AG08395 (cell line): ENCODE measurements around the gene CSF1R.
"Not testable (repeated sequence)": the region's sequence is repeated elsewhere in the genome, so short reads cannot be mapped to it uniquely, and the experiment has no call there.

Source experiments
- DNase-seq: peaks from one replicate; pipeline ENCODE4 v3.0.0; 2012; ENCODE audit warnings: mixed read lengths, low spot score

The CSF1R gene

DNA sequence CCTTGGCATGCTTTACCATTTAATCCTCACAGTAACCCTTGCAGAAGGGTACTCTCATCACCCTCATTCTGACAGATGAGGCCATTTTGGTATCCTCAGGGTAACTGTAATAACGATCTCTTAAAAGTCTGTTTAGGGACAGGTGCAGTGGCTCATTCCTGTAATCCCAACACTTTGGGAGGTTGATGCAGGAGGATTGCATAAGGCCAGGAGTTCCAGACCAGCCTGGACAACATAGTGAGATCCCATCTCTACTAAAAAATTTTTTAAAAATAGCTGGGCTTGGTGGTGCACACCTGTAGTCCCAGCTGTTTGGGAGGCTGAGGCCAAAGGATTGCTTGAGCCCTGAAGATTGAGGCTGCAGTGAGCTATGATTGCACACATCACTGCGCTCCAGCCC is 31.8 kb downstream of the CSF1R start:
- no peak for DNase-seq

DNA sequence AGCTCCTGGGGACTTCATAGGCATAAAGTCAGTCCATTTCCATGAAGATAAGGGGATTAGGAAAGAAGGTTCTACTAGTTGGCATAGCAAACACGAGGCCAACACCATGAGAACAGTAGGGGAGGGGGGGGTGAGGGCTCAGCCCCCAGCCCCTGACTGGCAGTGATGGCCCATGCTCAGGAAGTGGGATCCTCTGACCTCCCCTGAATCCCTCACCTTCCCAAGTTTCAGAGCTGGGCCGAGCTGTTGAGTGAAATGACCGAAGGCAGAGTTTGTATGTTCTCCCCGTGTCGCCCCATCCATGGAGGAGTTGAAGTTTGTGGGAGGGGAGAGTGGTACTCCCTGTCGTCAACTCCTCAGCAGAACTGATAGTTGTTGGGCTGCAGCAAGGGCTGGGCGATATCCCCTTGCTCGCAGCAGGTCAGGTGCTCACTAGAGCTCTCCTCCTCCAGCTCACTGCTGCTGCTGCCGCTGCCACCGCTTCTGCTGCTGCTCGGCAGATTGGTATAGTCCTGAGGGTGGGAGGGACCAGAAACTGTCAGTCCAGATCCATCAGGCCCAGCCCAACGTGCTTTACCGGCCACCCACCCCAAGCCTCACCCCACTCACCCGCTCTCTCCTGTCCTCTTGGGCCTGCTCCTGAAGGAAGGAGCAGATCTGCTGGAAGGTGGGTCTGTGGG is 32.5 kb downstream of the CSF1R start:
- DNase-seq = no peak

DNA sequence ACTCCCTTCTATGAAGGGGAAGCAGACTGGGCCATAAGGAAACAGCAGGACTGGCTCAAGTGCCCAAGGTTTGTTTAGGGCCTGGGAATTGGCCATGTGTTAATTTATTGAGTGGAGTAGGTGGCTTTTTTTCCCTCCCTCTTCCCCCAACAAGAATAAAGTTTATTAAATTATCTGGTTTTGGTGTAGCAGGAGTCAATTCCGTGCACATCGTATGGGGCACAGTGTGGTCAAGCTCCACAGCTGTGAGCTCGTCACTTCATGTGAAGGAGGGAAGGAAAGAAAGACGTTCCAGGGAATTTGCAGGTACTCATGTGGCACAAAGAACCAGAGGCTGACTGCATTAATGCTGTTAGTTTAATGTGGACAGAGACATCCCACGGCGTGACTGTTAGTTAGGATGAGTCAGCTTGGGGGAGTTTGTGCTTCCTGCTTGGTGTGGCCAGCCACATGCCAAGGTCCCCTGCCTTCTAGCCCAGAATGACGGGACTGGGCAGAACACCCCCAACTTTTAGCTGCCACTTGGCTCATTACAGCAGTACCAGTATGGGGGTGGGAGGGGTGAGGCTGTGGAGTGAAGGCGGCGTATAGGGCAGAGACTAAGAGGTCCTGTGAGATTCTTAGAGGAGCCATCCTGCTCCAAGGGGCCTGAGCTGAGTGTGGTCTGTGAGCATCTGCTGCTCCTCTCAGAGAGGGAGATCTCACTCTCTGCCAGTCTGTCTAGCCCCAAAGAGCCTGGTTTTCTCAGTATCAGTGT is 33.2 kb downstream of the CSF1R start:
- peak; percentile 71 for DNase-seq

DNA sequence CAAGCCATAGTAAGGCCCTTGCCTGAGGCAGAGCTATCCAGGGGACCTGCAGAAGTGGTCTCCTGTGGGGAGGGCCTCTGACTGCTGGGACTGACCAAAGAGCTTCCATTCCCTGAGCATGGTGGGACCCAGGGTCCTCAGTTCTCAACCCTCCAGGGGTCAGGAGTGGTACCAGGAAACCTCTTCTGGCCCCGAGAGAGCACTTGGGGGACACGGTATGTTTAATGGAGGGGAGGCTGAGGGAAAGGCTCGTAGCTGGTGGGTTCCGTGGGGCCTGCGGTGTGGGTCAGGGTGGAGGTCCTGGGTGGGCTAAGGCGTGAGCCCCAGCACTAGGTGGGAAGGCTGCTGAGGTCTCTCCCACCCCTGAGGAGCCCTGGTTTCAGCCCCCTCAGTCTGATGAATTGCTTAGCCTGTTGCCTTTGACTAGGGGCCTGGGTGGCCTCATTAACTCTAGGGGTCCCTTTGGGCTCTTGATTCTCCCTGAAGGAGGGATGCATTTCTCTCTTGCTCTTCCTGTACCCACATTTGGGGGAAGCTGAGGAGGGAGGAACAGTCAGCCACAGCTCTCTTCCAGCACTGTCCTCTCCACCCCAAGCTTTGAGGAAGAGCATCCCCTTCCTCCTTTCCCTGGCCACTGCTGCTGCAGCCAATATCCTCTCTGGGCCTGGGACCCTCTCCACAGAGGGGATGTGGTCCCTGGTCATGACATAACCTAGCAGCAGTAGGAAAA is 34.0 kb downstream of the CSF1R start:
- no peak for DNase-seq

DNA sequence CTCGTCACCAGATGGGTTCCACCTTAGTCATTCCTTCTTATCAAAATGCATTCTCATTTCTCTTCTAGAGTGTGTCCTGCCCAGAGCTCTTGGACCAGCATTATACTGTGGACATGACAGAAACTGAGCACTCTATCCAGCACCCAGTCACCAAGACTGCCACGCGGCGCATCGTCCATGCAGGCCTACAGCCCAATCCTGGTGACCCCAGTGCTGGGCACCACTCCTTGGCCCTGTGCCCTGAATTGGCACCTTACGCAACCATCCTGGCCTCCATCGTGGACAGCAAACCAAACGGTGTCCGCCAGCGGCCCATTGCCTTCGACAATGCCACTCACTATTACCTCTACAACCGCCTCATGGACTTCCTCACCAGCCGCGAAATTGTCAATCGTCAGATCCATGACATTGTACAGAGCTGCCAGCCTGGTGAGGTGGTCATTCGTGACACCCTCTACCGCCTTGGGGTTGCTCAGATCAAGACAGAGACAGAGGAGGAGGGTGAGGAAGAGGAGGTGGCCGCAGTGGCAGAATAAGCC is 34.6 kb downstream of the CSF1R start:
- no peak for DNase-seq

DNA sequence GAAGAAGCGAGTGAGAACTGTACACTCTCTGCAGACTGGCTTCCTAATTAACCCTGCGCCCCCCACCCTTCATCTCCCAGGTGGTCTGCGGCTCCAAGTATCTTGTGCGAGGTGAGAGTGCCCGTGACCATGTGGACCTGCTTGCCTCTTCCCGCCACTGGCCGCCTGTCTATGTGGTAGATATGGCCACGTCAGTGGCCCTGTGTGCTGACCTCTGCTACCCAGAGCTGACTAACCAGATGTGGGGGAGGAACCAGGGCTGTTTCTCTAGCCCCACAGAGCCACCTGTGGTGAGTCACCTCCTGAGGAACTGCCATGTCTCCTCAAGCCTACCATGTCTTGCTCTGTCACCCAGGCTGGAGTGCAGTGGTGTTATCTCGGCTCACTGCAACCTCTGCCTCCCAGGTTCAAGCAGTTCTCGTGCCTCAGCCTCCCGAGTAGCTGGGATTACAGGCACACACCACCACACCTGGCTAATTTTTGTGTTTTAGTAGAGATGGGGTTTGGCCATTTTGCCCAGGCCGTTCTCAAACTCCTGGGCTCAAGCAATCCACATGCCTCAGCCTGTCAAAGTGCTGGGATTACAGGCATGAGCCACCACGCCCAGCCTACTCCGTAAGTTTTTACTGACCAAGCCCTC is 36.1 kb downstream of the CSF1R start:
- not testable (repeated sequence) for DNase-seq

DNA sequence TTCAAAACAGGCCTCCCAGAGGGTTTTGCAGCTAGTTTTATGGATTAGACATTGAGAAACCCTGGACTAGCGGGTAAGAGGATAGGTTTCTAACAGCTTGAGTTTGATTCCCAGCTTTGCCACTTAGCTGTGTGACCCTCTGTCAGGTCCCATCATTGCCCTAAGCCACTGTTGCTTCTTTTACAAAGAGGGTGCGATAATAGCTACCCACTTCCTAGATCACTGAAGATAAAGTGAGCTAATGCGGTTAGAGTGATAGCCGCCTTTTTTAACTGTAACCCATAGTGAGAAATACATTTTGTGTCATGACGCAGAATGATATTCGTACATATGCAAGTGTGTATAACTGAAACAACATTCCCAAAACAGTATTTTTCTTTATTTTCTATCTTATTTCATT is 40.3 kb downstream of the CSF1R start:
- DNase-seq = no peak

DNA sequence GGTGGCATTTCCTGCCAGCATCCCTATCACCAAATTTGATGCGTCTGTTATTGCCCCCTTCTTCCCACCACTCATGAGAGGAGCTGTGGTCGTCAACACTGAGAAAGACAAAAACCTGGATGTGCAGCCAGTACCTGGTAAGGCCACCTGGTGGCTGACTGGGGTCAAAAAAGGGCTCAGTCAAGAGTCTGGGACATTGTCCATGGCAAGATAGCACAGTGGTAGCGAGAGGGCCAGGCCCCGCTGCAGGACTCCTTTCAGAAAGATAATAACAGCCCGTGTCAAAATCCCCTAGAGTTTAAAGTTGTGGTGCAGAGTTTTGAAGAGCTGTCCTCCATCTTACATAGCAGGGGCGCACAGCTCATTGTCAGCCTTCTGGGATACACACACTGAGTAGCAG is 40.8 kb downstream of the CSF1R start:
- DNase-seq = no peak

DNA sequence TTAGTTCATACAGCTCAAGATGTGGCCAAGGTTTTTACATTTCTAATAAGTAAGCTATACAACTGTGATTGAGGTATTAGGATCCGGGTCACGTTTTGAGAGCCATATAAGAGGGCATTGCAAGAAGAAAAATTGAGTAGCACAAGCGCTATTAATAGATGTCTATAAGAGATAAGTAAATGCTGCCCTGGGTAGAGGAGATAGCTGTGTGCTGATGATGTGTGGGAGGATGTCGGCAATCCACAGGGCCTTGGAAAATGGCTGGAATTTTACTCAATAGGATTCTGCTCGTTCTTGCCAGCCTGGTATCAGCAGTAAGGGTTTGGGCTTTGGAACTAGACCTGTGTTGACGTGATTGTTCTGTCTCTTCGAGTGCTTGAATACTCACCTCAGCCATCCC is 41.6 kb downstream of the CSF1R start:
- DNase-seq = no peak

DNA sequence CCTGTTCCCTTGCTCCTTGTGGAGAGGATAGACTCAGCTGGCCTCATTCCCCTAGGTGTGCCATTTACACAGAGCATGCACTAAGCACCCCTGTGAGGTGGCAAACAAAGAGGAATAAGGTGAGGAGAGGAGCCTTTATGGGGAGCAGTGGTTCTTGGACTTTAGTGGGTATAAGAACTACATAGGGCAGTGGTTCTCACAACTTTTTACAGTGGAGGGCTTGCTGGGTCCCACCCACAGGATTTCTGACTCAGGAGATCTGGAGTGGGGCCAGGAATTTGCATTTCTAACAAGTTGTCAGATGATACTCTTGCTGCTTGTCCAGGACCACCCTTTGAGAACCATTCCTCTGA is 42.0 kb downstream of the CSF1R start:
- no peak for DNase-seq

DNA sequence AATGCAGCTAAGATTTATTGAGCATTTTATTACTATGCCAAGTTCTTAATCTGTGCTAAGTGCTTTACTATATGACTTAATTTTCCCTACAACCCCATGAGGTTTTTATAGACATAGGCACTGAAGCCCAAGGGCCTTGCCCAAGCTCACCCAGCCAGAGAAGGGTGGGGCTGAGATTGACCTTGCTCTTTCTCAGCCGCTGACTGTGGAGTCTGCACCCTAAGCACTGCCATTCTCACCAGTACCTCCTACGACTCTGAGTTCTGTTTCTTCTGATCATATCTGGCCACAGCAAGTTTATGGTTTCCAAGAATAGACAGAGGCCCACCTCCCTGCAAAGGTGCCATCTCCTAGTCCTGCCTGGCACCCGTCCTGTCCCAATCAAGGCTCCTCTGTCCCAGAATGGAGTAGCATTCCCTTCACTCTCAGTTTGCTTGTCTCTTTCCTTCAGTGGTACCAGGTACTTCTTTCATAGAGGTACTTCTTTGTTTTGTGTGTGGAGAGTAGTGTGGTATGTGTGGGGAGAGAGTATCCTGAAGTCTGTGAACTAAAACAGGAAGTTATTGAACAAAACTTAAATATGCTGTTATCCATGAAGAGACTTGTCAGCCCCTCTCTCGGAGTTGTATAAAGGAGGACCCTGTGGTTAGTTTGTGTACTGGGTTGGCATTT is 42.6 kb downstream of the CSF1R start:
- DNase-seq = no peak

DNA sequence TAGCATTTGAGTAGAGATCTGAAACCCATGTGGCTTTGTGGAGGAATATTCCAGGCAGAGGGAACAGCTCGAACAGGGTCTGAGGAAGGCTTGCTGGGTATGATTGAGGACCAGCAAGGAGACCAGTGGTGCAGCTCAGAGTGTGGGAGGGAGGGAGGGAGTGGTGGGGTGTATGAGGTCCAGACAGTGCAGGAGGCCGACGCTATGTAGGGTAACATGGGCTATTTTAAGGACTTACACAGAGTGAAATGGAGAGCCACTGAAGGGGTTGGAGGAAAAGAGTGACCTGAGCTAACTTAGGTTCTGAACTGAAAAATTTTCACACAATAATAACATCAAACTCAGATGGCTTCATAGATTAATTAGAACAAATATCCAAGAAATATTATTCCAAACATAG is 43.9 kb downstream of the CSF1R start:
- DNase-seq = no peak

DNA sequence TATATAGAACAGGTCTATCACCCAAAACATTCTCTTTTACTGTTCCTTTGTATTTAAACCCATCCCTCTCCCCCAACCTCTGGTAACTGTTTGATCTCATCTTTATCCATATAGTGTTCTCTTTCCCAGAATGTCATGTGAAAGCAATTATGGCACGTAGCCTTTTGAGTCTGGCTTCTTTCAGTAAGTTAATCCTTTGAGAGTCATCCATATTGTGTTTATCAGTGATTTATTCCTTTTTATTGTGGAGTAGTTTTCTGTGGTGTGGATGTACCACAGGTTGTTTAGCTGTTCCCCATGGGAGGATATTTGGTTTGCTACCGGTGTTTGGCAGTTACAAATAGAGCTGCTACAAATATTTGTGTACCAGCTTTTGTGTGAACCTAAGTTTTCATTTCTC is 47.8 kb downstream of the CSF1R start:
- DNase-seq = no peak

DNA sequence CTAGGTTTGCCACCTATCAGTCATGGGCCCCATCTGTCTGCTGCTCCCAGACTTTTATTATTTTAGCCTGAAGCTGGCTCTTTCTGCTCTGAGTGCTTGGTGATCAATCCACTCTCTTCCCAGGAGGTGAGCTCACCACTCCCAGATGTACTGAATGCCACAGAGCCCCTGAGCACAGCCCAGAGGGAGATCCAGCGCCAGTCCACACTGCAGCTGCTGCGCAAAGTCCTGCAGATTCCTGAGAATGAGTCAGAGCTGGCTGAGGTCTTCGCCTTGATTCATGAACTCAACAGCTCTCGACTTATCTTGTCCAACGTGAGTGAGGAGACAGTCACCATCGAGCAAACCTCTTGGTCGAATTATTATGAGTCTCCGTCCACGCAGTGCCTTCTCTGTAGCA is 49.8 kb downstream of the CSF1R start:
- peak; percentile 97 for DNase-seq

DNA sequence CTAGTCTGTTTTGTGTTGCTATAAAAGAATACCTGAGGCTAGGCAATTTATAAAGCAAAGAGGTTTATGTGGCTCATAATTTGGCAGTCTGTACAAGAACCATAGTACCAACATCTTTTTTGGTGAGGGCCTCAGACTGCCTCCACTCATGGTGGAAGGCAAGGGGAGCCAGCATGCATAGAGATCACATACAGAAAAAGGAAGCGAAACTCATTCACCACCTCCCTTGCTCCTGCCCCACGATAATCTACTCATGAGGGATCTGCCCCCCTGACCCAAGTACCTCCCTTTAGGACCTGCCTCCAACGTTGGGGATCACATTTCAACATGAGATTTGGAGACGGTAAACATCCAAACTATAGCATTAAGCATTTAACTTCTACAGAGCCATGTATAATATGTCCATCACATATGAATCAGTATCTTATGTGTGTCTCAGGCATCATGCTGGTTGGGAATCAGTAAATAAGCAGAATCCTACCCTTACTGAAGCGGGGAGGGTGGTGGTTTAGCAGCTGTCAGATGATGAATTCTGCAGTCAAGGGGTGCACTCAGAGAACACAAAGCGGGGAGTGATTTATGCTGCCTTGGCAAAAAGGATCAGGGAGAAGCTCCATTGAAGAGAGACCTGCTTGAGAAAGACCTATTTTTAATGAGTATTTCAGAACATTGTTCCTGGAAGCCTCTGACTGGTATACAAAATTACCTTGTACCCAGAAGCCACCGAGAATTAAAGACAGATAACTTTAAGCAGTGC is 51.0 kb downstream of the CSF1R start:
- no peak for DNase-seq

DNA sequence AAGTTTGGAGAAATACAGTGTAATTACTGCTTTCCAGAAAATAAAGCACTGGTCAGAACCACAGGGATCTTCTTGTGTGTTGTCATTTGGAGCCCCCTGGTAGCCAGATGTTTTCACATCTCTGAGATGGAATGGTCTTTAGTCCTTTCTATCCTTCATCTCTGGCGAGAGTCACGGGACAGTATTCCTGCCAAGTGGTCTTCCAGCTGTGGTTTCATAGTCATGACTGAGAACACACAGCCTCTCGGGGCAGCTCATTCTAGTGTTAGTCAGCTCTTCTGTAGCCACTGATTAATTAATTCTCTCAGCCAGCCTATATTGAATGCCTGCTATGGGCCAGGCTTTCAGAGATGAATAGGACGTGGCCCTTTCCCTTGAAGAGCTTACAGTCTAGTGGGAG is 51.7 kb downstream of the CSF1R start:
- DNase-seq = peak; percentile 91

DNA sequence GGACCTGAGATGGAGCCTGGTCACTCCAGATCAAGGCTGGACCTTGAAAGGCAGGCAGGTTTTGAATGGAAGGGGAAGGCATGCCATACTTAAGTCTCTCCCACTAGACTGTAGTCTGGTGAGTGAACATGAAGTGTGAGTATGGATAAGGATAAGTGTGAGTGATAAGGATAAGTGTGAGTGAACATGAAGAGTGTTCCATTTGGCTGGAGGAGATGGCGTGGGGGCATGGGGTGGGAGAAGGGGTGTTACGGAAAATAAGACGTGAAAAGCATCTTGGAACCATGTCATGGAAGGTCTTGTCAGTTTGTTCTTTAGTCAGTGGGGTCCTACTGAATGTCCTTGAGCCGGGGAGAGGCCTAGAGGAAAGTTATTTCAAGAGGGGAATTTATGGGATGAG is 53.0 kb downstream of the CSF1R start:
- no peak for DNase-seq

DNA sequence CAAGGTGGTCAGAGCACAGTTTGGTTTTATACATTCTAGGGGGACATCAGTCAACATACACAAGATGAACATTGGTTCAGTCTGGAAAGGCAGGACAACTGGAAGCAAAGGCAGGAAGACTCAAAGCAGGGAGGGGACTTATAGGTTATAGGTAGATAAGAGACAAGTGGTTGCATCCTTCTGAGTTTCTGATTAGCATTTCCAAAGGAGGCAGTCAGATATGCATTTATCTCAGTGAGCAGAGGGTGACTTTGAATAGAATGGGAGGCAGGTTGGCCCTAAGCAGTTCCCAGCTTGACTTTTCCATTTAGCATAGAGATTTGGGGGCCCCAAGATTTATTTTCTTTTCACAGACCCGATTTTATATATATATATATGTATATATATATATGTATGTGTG is 58.3 kb downstream of the CSF1R start:
- DNase-seq = not testable (repeated sequence)

DNA sequence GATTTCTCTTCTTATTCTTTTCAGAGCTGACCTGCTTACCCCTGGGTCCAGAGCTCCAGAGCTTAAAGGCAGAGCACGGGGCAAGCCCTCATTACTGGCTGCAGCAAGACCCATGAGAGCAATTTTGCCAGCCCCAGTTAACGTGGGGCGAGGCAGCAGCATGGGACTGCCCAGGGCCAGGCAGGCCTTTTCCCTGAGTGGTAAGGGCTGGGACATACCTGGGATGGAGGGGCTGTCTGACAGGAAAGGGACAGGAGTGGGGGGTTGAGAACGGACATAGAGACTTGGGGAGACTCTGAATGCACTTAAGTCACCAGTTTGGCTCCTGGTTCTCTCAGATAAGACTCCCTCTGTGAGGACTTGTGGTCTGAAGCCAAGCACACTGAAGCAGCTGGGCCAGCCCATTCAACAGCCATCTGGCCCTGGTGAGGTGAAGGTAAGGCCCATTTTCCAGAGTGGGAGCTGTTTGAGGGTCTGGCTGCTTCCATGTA is 59.6 kb downstream of the CSF1R start:
- no peak for DNase-seq

DNA sequence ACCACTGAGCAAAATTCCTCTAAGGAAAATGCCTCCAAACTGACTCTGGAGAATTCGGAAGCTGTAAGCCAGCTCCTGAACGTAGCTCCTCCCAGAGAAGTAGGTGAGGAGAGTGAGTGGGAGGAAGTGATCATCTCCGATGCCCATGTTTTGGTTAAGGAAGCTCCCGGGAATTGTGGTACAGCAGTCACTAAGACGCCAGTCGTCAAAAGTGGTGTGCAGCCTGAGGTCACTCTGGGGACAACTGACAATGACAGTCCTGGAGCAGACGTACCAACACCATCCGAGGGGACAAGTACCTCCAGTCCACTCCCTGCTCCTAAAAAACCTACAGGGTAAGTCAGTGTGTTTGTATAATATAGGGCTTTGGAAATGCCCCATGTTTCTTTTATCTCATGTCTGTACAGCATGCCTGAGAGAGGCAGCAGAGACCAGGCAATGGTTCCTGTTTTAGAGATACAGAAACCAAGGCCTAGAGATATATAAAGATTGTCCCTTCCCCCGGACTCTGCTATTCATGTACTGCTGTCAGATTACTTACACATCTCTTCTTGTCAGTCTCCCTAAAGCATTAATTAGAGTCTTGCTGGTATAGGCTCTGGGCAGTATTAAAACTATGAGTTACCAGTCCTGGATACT is 61.9 kb downstream of the CSF1R start:
- no peak for DNase-seq

DNA sequence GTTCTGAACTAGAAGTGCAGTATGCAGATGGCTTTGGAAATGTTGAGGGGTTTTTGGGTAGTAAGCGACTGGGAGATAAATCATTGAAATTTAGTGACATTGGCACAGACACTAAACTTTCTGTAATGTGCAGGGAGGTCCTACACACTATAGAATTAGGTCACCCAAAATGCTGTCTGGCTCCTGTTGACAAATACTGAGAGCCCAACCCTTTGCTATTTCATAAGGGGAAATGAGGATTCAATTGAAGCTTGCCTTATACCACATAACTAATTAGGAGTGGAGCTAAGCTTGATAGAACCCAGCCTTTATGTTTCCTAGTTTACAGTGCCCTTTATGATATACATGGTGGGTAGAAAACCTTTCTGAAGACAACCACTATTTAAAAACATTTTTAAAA is 63.2 kb downstream of the CSF1R start:
- DNase-seq = no peak
